ENCODE data around the gene SASH1. TPM values are rescaled to one million over a fixed set of nuclear protein-coding genes. Genes with fewer than 3 reads are reported as not detected.

SASH1 gene
- polyA plus RNA-seq, 1 experiment, result 32.2 TPM

- no peak overlapping the region for H3K4me3 ChIP-seq (ENCODE audit: low read depth, low read length)
- ChIA-PET CTCF (interaction anchor here (0.6 to 2.1 kb wide), 4 partner anchors 11 to 401 kb away, joined by 3 to 7 read pairs (median 3); no protein-coding TSS in a partner anchor), POLR2A (no interaction called here)
- no peak for TF ChIP-seq CTCF (IDR thresholded peaks at IDR 0.05; ENCODE audit: insufficient read depth, low read depth, low read length)
- DNase-seq (ENCODE audit: low read depth), result no peak
- no peaks in the 10 kb centered on the region for H3K36me3 ChIP-seq (ENCODE audit: control insufficient read depth, insufficient read depth, low read length)
- no peaks in the 10 kb centered on the region for H3K27me3 ChIP-seq (ENCODE audit: control insufficient read depth, insufficient read depth, low read length)
These were observed 230.2 kb downstream of the SASH1 start for GRCh38 chr6:148572676-148573335.

DNA sequence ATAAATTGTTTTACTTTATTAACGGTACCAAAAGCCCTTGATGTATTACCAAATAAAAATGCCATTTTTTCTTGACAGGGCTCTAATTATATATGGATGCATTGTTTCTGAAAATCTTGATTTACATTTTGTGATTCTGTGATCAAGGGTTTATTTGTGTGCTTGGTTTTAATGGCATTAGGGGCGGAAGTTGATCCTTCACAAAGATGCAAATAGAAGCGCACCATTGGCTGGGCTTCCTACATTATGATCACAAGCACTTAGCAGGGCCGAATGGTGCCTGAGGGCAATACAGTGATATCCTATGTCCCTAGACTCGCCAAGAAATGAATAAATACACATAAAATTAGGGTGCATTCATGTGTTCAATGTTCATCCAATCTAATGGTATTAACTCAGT, 231.3 kb downstream of the SASH1 start:
- no peaks in the 10 kb centered on the region for H3K36me3 ChIP-seq (ENCODE audit: control insufficient read depth, insufficient read depth, low read length)
- no peak overlapping the region for H3K4me3 ChIP-seq (ENCODE audit: low read depth, low read length)
- TF ChIP-seq CTCF (IDR thresholded peaks at IDR 0.05; ENCODE audit: insufficient read depth, low read depth, low read length), result no peak
- no peak for DNase-seq (ENCODE audit: low read depth)
- CTCF ChIA-PET, result interaction anchor here (0.7 to 2.1 kb wide), 3 partner anchors 11 to 858 kb away, joined by 3 to 7 read pairs (median 3); no protein-coding TSS in a partner anchor
- POLR2A ChIA-PET, result interaction anchor here (0.6 kb wide), 1 partner anchor 452 kb away, joined by 13 read pairs; no protein-coding TSS in a partner anchor
- H3K27me3 ChIP-seq (ENCODE audit: control insufficient read depth, insufficient read depth, low read length), result no peaks in the 10 kb centered on the region

DNA sequence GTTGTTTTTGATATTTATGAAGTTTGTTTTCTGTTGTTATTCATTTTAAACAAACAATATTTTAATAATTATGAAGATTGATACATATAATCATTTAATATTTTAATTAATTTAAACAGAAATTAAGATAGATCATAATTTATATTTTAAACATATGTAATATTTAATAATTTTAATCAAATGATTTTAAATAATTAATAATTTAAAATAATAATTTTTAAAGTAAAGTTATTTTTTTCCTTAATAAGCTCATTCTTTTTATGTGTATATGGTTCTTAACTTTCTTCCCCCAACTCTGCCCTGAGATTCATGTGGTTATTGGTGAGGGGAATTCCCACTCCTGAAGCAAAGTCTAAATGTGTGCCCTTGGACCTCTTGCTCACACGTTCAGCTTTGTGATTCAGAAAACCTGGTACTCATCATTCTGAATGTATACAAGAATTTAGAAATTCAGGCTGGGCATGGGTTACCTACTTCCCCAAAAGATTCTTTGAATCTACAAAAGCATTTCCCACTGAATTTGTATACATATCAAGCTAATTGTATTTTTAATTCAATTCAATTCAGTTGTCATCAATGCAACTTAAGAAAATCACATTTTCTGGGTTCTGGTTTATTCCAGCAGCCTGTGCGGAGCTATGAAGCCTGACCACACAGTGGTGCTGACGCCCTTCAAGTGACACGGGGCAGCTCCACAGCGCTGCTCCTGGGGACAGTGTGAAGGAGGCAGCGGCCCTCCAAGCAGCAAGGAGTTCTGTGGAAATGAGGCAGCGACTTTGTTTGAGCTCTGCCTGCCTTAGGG, 235.2 kb downstream of the SASH1 start:
- DNase-seq (ENCODE audit: low read depth), result no peak
- ChIA-PET CTCF (interaction anchor here (0.5 to 3.9 kb wide), 42 partner anchors 8 to 939 kb away, joined by 3 to 38 read pairs (median 4); no protein-coding TSS in a partner anchor), POLR2A (interaction anchor here (0.6 kb wide), 1 partner anchor 14 kb away, joined by 6 read pairs; no protein-coding TSS in a partner anchor)
- H3K36me3 ChIP-seq (ENCODE audit: control insufficient read depth, insufficient read depth, low read length), result no peaks in the 10 kb centered on the region
- no peaks in the 10 kb centered on the region for H3K27me3 ChIP-seq (ENCODE audit: control insufficient read depth, insufficient read depth, low read length)
- no peak overlapping the region for H3K4me3 ChIP-seq (ENCODE audit: low read depth, low read length)
- peak; percentile 92 for TF ChIP-seq CTCF (IDR thresholded peaks at IDR 0.05; ENCODE audit: insufficient read depth, low read depth, low read length)

GRCh38 chr6:148578489-148578814, 235.8 kb downstream of the SASH1 start:
- no peak for TF ChIP-seq CTCF (IDR thresholded peaks at IDR 0.05; ENCODE audit: insufficient read depth, low read depth, low read length)
- DNase-seq (ENCODE audit: low read depth), result no peak
- ChIA-PET CTCF (interaction anchor here (0.6 to 3.9 kb wide), 37 partner anchors 8 to 938 kb away, joined by 3 to 38 read pairs (median 4); no protein-coding TSS in a partner anchor), POLR2A (no interaction called here)
- no peaks in the 10 kb centered on the region for H3K27me3 ChIP-seq (ENCODE audit: control insufficient read depth, insufficient read depth, low read length)
- no peak overlapping the region for H3K4me3 ChIP-seq (ENCODE audit: low read depth, low read length)
- no peaks in the 10 kb centered on the region for H3K36me3 ChIP-seq (ENCODE audit: control insufficient read depth, insufficient read depth, low read length)

All from BJ (cell line).